GM21515 (cell line): Measurements from ENCODE around the gene EXOSC6.
"Not testable (repeated sequence)": the region's sequence is repeated elsewhere in the genome, so short reads cannot be mapped to it uniquely, and the experiment has no call there.

Experiments used
- ATAC-seq: cut with Tn5 transposase; IDR thresholded peaks from one replicate; pipeline ENCODE4 v1.9.1; 2021; ENCODE audit not compliant: unreplicated experiment

The EXOSC6 gene

DNA sequence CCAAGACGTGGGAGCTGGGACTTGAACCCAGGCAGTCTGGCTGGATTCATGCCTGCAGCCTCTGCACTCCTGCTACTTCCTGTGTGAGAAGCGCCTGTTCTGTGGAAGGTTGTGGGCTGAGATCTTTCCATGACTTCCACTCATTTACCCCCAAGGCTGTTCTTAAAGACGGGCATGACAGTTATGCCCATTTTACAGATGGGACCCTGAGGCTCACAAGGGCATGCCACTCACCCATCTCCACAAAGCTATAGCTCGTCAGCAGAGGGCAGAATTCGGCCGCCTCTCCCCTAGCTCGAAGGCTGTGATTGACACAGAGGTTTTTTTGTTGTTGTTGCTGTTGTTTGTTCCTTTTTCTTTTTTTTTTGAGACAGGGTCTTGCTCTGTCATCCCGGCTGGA lies 51.7 kb downstream of the EXOSC6 start:
- ATAC-seq: not testable (repeated sequence)

DNA sequence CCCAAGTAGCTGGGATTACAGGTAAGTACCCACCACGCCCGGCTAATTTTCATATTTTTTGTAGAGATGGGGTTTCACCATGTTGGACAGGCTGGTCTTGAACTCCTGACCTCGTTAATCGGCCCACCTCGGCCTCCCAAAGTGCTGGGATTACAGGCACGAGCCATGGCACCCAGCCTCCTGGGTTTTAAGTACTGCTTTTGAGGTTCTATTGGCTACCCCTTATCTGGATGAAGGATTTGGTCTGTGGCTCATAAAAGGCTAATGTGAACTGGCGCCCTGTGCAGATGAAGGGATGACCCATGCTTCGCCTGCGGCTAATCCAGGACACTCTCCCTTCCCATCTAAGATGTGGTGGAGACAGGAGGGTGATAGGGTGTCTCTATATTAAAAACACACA lies 52.6 kb downstream of the EXOSC6 start:
- ATAC-seq: not testable (repeated sequence)

DNA sequence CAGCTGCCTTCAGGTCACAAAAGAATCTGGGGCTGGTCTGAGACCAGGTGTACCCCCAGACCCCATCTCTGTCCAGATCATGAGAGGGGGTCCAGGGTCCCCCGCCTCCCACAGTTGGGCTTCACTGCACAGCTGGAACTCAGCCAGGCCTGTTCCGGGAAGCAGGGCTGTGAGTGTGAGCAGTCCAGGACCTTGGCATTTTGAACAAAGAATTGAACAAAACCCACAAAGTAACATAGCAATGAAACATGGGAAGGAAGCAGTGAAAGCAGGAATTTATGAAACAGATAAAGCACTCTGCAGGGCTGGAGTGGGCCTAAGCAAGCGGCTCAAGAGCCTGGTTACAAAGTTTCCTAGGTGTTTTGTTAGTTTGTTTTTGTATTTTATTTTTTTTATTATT lies 53.1 kb downstream of the EXOSC6 start:
- ATAC-seq: not testable (repeated sequence)

DNA sequence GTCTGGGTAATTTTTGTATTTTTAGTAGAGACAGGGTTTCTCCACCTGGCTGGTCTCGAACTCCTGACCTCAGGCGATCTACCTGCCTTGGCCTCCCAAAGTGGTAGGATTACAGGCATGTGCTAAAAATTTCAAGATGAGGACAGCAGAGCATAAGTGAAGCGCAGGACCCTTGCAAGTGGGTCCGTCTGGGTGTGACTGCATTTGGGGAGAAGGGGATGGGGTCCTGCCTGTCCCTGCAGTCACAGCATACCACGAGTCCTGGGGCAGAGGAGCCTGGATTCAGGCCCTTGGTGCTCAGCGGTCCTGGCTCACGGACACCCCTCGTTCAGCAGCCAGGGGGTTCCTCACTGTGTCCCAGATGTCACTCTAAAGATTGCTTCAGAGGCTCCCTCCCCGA lies 53.5 kb downstream of the EXOSC6 start:
- not testable (repeated sequence) for ATAC-seq

DNA sequence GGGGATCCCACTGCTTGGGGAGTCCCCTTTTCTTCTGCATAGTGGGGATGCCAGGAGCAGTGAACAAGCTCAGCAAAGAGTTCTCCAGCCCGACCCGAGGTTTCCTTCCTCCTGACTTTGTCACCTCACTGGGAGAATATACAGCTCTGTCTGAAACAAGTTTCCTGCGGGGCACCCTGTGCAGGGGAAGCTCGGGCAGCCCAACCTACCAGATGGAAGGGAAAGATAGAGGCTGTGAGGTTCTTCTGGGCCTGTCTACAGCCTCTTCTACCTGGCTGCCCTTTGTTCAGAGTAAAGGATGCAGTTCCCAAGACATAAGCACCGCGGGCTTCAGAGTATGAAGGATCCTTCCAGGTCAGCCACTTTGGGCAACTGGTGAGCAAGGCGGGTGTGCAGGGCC lies 54.1 kb downstream of the EXOSC6 start:
- ATAC-seq: not testable (repeated sequence)
